Neural cell (in vitro differentiated cells): Measurements from ENCODE around the gene AGPAT2.

Experiments
- CTCF ChIP-seq: fragments of 450-650 bp; IDR thresholded peaks from 2 replicates; pipeline ENCODE4 v1.5.1; 2014; ENCODE audit warnings: antibody characterized with exemption, mild to moderate bottlenecking, moderate library complexity; ENCODE audit not compliant: poor library complexity, severe bottlenecking
- EP300 ChIP-seq: fragments of 450-650 bp; conservative IDR thresholded peaks from 2 replicates; pipeline ENCODE4 v1.6.1; 2014; ENCODE audit warnings: antibody characterized with exemption, mild to moderate bottlenecking, moderate library complexity; ENCODE audit not compliant: poor library complexity, severe bottlenecking
- POLR2AphosphoS5 ChIP-seq: IDR thresholded peaks from 2 replicates; pipeline ENCODE4 v1.6.1; 2012
- SMC3 ChIP-seq: fragments of 450-650 bp; conservative IDR thresholded peaks from 2 replicates; pipeline ENCODE4 v1.6.1; 2014; ENCODE audit warnings: antibody characterized with exemption, mild to moderate bottlenecking, moderate library complexity; ENCODE audit not compliant: poor library complexity

GRCh38 chr9:136662326-136662655 lies 25.0 kb downstream of the AGPAT2 start:
- no peak for TF ChIP-seq CTCF
- no peak for TF ChIP-seq SMC3
- TF ChIP-seq EP300: no peak
- TF ChIP-seq POLR2AphosphoS5: no peak
